B cell (primary cell): ENCODE measurements around the gene PDCD1LG2. TPM values are rescaled to one million over a fixed set of nuclear protein-coding genes. Genes with fewer than 3 reads are reported as not detected.

ENCODE experiments used
- ATAC-seq: fragments of 200-7000 bp; cut with Tn5 transposase; one replicate; pipeline ENCODE4 v1.10.0; 2021; ENCODE audit warnings: low read depth, mild to moderate bottlenecking, moderate number of reproducible peaks, moderate library complexity
- CTCF ChIA-PET: fragments of 350-600 bp; sonication (Branson Sonifier 250); formaldehyde crosslinking; loops from one replicate; lab custom pipeline; 2021; ENCODE audit warnings: antibody characterized with exemption, inconsistent platforms; lab: Charles Lee
- POLR2A ChIA-PET: fragments of 350-600 bp; sonication (Branson Sonifier 250); formaldehyde crosslinking; loops from one replicate; lab custom pipeline; 2021; ENCODE audit warnings: antibody characterized with exemption; lab: Charles Lee
- DNase-seq: peaks from one replicate; pipeline ENCODE4 v3.0.0; 2013
- H2AFZ ChIP-seq: 2 replicates; pipeline ENCODE4 v1.6.1; 2012; ENCODE audit warnings: mild to moderate bottlenecking, low read depth, low read length; ENCODE audit not compliant: insufficient read depth, poor library complexity, severe bottlenecking
- H3K27ac ChIP-seq, 2 donors: 1 replicate in 1 of 2; 2 replicates in 1 of 2; pipeline ENCODE4 v1.5.1; 2012 to 2013; ENCODE audit warnings: low read length in 2 of 2, mild to moderate bottlenecking in 2 of 2, moderate library complexity in 1 of 2
- H3K27me3 ChIP-seq, 4 experiments: fragments of 200-600 bp in 1 of 4; sonication (generic) in 1 of 4; replicated peaks in 1 of 4; 1 replicate in 2 of 4; 2 replicates in 2 of 4; pipeline versions ENCODE4 v1.6.1 to v1.7.0; 2013 to 2016; ENCODE audit warnings: low read length in 3 of 4, mild to moderate bottlenecking in 2 of 4, mixed read lengths in 1 of 4, moderate library complexity in 1 of 4; ENCODE audit not compliant: insufficient read depth in 4 of 4, control insufficient read depth in 3 of 4; ENCODE audit errors: control extremely low read depth in 1 of 4
- H3K36me3 ChIP-seq, 2 experiments: replicated peaks in 1 of 2; 1 replicate in 1 of 2; 2 replicates in 1 of 2; pipeline versions ENCODE4 v1.6.1 to v1.7.1; 2013; ENCODE audit warnings: low read length in 1 of 2; ENCODE audit not compliant: insufficient read depth in 2 of 2, control insufficient read depth in 1 of 2; ENCODE audit errors: control extremely low read depth in 1 of 2, extremely low read depth in 1 of 2
- H3K4me1 ChIP-seq, 2 donors: fragments of 200-600 bp in 1 of 2; sonication (generic) in 1 of 2; 1 replicate in 1 of 2; 2 replicates in 1 of 2; pipeline versions ENCODE4 v1.5.1 to v1.6.1; 2013 to 2017; ENCODE audit warnings: low read length in 2 of 2; ENCODE audit not compliant: control insufficient read depth in 2 of 2, insufficient read depth in 2 of 2
- H3K4me2 ChIP-seq: replicated peaks from 2 replicates; pipeline ENCODE3; 2012; ENCODE audit warnings: mild to moderate bottlenecking, low read depth, low read length; ENCODE audit not compliant: poor library complexity, severe bottlenecking
- H3K4me3 ChIP-seq, 5 experiments: fragments of 200-600 bp in 1 of 5; sonication (generic) in 1 of 5; 1 replicate in 3 of 5; 2 replicates in 2 of 5; pipeline versions ENCODE4 v1.5.1 to v1.7.0; 2011 to 2016; ENCODE audit warnings: low read length in 4 of 5, mild to moderate bottlenecking in 4 of 5, low read depth in 2 of 5, control low read depth in 1 of 5, moderate library complexity in 1 of 5; ENCODE audit not compliant: insufficient read depth in 1 of 5; ENCODE audit errors: control extremely low read depth in 1 of 5, extremely low read depth in 1 of 5
- H3K79me2 ChIP-seq: fragments of 200-600 bp; sonication (generic); one replicate; pipeline ENCODE4 v1.6.0; 2016; ENCODE audit warnings: low read length; ENCODE audit not compliant: control insufficient read depth, insufficient read depth
- H3K9ac ChIP-seq: fragments of 200-600 bp; sonication (generic); 2 replicates; pipeline ENCODE4 v1.6.1; 2017; ENCODE audit warnings: mild to moderate bottlenecking, low read length, moderate library complexity
- H3K9me3 ChIP-seq, 3 donors: one replicate each; pipeline versions ENCODE4 v1.6.1 to v1.7.1; 2013; ENCODE audit warnings: low read length in 2 of 3; ENCODE audit not compliant: control insufficient read depth in 2 of 3, insufficient read depth in 1 of 3; ENCODE audit errors: control extremely low read depth in 1 of 3
- H4K20me1 ChIP-seq: 2 replicates; pipeline ENCODE4 v1.6.0; 2012; ENCODE audit warnings: mild to moderate bottlenecking, low read length; ENCODE audit not compliant: insufficient read depth, control insufficient read depth, poor library complexity, severe bottlenecking
- H3K27ac Mint-ChIP-seq: one replicate; pipeline ENCODE4 v1.8.0; 2021; ENCODE audit warnings: mixed read lengths
- H3K27me3 Mint-ChIP-seq: one replicate; pipeline ENCODE4 v1.8.0; 2021; ENCODE audit warnings: mixed read lengths
- H3K4me1 Mint-ChIP-seq: one replicate; pipeline ENCODE4 v1.8.0; 2021; ENCODE audit warnings: mixed read lengths
- H3K4me3 Mint-ChIP-seq: one replicate; pipeline ENCODE4 v1.8.0; 2021; ENCODE audit warnings: mixed read lengths
- H3K9me3 Mint-ChIP-seq: one replicate; pipeline ENCODE4 v1.8.0; 2022; ENCODE audit warnings: mixed read lengths; ENCODE audit not compliant: insufficient read depth
- CTCF ChIP-seq: fragments of 200-600 bp; IDR thresholded peaks from one replicate; pipeline ENCODE4 v1.8.0; 2022; ENCODE audit warnings: antibody characterized with exemption, mild to moderate bottlenecking
- EZH2 ChIP-seq: IDR thresholded peaks from 2 replicates; pipeline ENCODE4 v1.6.1; 2012; ENCODE audit warnings: borderline replicate concordance, low read depth, mild to moderate bottlenecking, moderate library complexity, low read length; ENCODE audit not compliant: insufficient read depth, poor library complexity, severe bottlenecking
- WGBS: methylation state at CpG from one replicate; pipeline ENCODE4 v1.1.5; 2013; ENCODE audit warnings: missing lambda C conversion rate; ENCODE audit not compliant: insufficient coverage; 5-methylcytosine and 5-hydroxymethylcytosine counted together
- intact Hi-C: fragments of 100-400 bp; cut with micrococcal nuclease; formaldehyde crosslinking; loops from one replicate; pipeline ENCODE4 v1.10.0; 2022
- polyA plus RNA-seq: library from polyadenylated mRNA; depleted of rRNA; stranded (reverse); fragments of >200 nt; gene quantifications from 2 replicates; pipeline ENCODE4 v1.2.3, GENCODE V29; 2012
- total RNA-seq, 2 donors: library from RNA; stranded (reverse); fragments of 120-200 nt in 1 of 2; gene quantifications; 1 replicate in 1 of 2; 2 replicates in 1 of 2; pipeline versions ENCODE4 v1.2.3 to v1.2.4, GENCODE V29; 2013 to 2022

Gene PDCD1LG2
- total and polyA plus RNA-seq, 2 donors (not counting 1 experiment from before 2014, with no cell fraction given) = 0.67 TPM; not detected in 1

DNA sequence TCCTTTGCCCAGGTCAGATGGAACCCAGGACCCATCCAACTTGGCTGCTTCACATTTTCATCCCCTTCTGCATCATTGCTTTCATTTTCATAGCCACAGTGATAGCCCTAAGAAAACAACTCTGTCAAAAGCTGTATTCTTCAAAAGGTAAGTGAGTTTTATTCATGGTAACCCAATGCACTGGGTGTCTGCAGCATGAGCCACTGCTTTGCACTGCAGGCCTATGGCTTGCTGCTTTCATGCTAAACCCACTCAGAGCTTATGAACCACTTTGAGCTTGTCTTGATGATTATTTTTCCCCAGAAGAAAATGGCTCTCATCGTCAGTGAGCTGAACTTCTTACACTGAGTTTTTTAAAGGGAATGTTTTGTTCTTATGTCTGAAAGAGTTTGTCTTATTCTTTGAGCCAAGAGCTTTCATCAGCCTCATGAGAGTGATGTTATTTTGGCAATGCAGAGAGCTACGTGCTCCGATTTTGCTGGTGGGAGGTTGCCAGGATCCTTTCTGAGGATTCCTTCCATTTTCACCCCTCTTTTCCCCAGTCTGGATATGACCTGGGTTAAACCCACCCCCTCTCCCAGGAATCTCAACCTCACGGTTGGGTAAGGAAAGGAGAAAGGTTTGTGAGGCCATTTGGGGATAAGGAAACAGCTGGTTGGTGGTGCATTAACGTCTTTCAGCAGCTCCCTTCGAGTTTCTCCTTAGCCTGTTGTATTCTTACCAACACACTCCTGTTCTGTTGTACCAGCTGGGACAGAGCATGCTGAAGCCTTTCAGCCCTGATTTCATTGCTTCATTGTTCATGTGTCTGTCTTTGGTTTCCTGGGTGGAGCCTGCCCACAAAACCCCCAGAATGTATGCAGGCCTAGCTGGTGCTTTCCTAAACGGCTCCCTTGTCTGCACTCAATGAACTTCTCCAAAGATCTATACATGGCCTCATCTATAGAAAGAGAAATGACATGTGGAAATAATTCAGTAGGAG is 47.6 kb downstream of the PDCD1LG2 start:
- CTCF ChIA-PET = interaction anchor here (1.0 to 3.5 kb wide), 4 partner anchors 9 to 371 kb away, joined by 4 to 15 read pairs (median 4); partner anchors contain the start of gene CD274
- Histone ChIP-seq H3K9ac (no peak overlapping the region), H3K4me2 (peak overlapping the region; percentile 43)

More for the DNA sequence above, 47.6 kb downstream of the PDCD1LG2 start:
- H2AFZ ChIP-seq = peak overlapping the region; percentile 34
- peaks cover 40% of the 10 kb centered on the region for H3K4me1 Mint-ChIP-seq
- peak overlapping the region; percentile 53 for H3K27ac Mint-ChIP-seq
- ATAC-seq = peak; percentile 73
- no peaks in the 10 kb centered on the region for H3K9me3 ChIP-seq
- H4K20me1 ChIP-seq = no peaks in the 10 kb centered on the region
- no peaks in the 10 kb centered on the region for H3K27me3 Mint-ChIP-seq
- no peaks in the 10 kb centered on the region for H3K27me3 ChIP-seq
- peaks cover 3% of the 10 kb centered on the region for H3K9me3 Mint-ChIP-seq
- H3K27ac ChIP-seq = peak overlapping the region in 1 of 2 donors; percentile 7
- peaks cover 25 to 34% of the 10 kb centered on the region in 2 donors for H3K4me1 ChIP-seq
- POLR2A ChIA-PET = interaction anchor here (1.5 kb wide), 1 partner anchor 25 kb away, joined by 3 read pairs; no protein-coding TSS in a partner anchor
- peak overlapping the region; percentile 53 for H3K4me3 Mint-ChIP-seq
- H3K36me3 ChIP-seq = no peaks in the 10 kb centered on the region
- no peaks in the 10 kb centered on the region for H3K79me2 ChIP-seq
- peak; percentile 71 for DNase-seq
- no CpG with 5 or more reads among the region's 7 CpGs for WGBS
- no peak for TF ChIP-seq EZH2
- TF ChIP-seq CTCF = no peak
- intact Hi-C loops = no loop called here
- peak overlapping the region in 1 of 5 experiments; percentile 22 for H3K4me3 ChIP-seq
